Right atrium auricular region (tissue), 2 donors: ENCODE measurements around the gene CDT1. TPM values are rescaled to one million over a fixed set of nuclear protein-coding genes. Genes with fewer than 3 reads are reported as not detected.

Source experiments
- DNase-seq: peaks from one replicate; pipeline ENCODE4 v3.0.0-alpha.2; 2019; ENCODE audit warnings: low spot score
- H3K27ac ChIP-seq, 2 donors: fragments of 200-600 bp; sonication (generic); 1 replicate in 1 of 2; 2 replicates in 1 of 2; pipeline ENCODE4 v1.5.1; 2016 to 2019
- H3K27me3 ChIP-seq, 2 donors: fragments of 200-600 bp; sonication (generic); one replicate each; pipeline versions ENCODE4 v1.5.1 to v1.6.0; 2017 to 2019
- H3K36me3 ChIP-seq: fragments of 200-600 bp; sonication (generic); one replicate; pipeline ENCODE4 v1.5.1; 2016
- H3K4me1 ChIP-seq, 2 donors: fragments of 200-600 bp; sonication (generic); one replicate each; pipeline versions ENCODE4 v1.5.1 to v1.6.0; 2017 to 2019
- H3K4me3 ChIP-seq, 2 donors: fragments of 200-600 bp; sonication (generic); 1 replicate in 1 of 2; 2 replicates in 1 of 2; pipeline ENCODE4 v1.5.1; 2017 to 2019; ENCODE audit warnings: mild to moderate bottlenecking in 1 of 2, moderate library complexity in 1 of 2
- H3K9me3 ChIP-seq, 2 donors: fragments of 200-600 bp; sonication (generic); one replicate each; pipeline ENCODE4 v1.5.1; 2019
- CTCF ChIP-seq, 2 donors: fragments of 200-600 bp; sonication (generic); IDR thresholded peaks; one replicate each; pipeline ENCODE4 v1.5.1; 2019; ENCODE audit warnings: antibody characterized with exemption in 2 of 2
- total RNA-seq, 2 donors: library from RNA; depleted of rRNA; stranded (reverse); fragments of >200 nt; gene quantifications; one replicate each; pipeline ENCODE4 v1.1.0, GENCODE V29; 2016

CDT1 gene
- total RNA-seq, 2 donors from 2014 or later, result 0.39 to 1.3 TPM

- DNase-seq, result no peak
- H3K27ac ChIP-seq, result no peak overlapping the region
- peaks cover 32% of the 10 kb centered on the region for H3K36me3 ChIP-seq
- H3K9me3 ChIP-seq, result no peaks in the 10 kb centered on the region
- no peak overlapping the region for H3K4me3 ChIP-seq
- no peaks in the 10 kb centered on the region for H3K4me1 ChIP-seq
- TF ChIP-seq CTCF (IDR thresholded peaks at IDR 0.05), result no peak
- H3K27me3 ChIP-seq, result no peaks in the 10 kb centered on the region
Measured at GRCh38 chr16:88839745-88840599, 36.4 kb downstream of the CDT1 start.

GRCh38 chr16:88840600-88841215 lies 37.1 kb downstream of the CDT1 start:
- Histone ChIP-seq H3K27me3 (no peaks in the 10 kb centered on the region), H3K4me1 (no peaks in the 10 kb centered on the region), H3K9me3 (no peaks in the 10 kb centered on the region), H3K4me3 (no peak overlapping the region), H3K36me3 (peaks cover 30% of the 10 kb centered on the region), H3K27ac (no peak overlapping the region)
- DNase-seq, result no peak
- TF ChIP-seq CTCF (IDR thresholded peaks at IDR 0.05), result no peak

GRCh38 chr16:88841521-88842307 lies 38.1 kb downstream of the CDT1 start:
- no peaks in the 10 kb centered on the region for H3K27me3 ChIP-seq
- DNase-seq, result no peak
- H3K27ac ChIP-seq, result no peak overlapping the region
- H3K9me3 ChIP-seq, result no peaks in the 10 kb centered on the region
- no peak for TF ChIP-seq CTCF (IDR thresholded peaks at IDR 0.05)
- peaks cover 30% of the 10 kb centered on the region for H3K36me3 ChIP-seq
- H3K4me1 ChIP-seq, result no peaks in the 10 kb centered on the region
- H3K4me3 ChIP-seq, result no peak overlapping the region

- Histone ChIP-seq H3K4me3 (no peak overlapping the region), H3K4me1 (no peaks in the 10 kb centered on the region), H3K36me3 (peaks cover 30% of the 10 kb centered on the region), H3K27ac (no peak overlapping the region), H3K9me3 (no peaks in the 10 kb centered on the region), H3K27me3 (no peaks in the 10 kb centered on the region)
- no peak for DNase-seq
- TF ChIP-seq CTCF (IDR thresholded peaks at IDR 0.05), result no peak
Measured at GRCh38 chr16:88842308-88842756, 38.7 kb downstream of the CDT1 start.

GRCh38 chr16:88842806-88843205 lies 39.2 kb downstream of the CDT1 start:
- Histone ChIP-seq H3K9me3 (no peaks in the 10 kb centered on the region), H3K36me3 (peaks cover 30% of the 10 kb centered on the region), H3K27ac (no peak overlapping the region), H3K4me3 (no peak overlapping the region), H3K4me1 (no peaks in the 10 kb centered on the region), H3K27me3 (no peaks in the 10 kb centered on the region)
- DNase-seq, result no peak
- TF ChIP-seq CTCF (IDR thresholded peaks at IDR 0.05), result no peak
